ENCODE measurements around the gene TRIM23.
A peak's percentile ranks its signal among the peaks of the same experiment; 100 is the strongest.

The TRIM23 gene

DNA sequence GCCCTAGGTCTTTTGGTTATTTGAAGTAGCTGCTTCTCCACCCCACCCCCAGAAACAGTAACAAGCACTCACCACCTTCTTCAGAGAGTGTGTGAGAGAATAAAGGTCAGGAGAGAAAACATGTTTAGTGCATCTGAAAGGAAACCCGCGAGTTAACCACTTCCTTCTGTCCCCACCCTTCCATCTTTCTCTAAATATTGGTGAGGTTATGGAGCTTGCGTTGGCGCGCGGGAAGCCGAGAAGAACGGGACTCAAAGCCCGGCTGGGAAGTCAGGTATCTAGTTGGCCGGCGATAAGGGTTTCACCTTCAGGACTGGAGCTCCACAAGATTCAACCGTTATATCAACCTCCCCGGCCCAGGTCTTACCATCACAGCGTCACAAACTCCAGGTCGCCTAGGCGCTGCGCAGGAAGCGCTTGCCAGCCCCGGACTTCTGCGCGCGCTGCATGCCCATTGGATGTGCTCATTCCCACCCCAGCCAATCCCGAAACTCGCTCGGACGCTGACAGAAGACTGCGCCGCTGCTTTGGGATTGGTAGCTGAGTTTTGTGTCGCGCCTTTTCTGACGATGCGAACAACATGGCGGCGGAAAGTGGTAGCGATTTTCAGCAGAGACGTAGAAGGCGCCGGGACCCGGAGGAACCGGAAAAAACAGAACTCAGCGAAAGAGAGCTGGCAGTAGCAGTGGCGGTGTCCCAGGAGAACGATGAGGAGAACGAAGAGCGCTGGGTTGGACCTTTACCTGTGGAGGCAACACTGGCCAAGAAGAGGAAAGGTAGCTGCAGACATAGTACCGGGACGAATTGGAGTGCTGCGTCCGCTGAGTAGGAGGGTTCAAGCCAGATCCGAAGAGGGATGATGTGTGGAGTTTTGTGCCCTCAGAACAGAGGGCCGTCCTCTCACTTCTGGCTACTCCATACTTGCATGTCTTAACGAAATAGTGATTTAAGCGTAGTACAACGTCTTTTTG is 61.1 kb downstream of the TRIM23 start, which contains the start of the genes CENPK and PPWD1:
Gene CENPK, minus strand, starts transcription at position 438 of the 971 bp plus-strand sequence. CDS start 8,261 bp downstream, outside the sequence.
Gene PPWD1, plus strand, starts transcription at position 566 of the 971 bp plus-strand sequence. Its CDS starts 15 bp downstream, at position 581.
- Histone ChIP-seq H3K79me2 (ENCODE audit: control insufficient read depth, low read length) (peaks cover 87% of the 10 kb centered on the region), H3F3A (ENCODE audit: control insufficient read depth, insufficient read depth) (no peaks in the 10 kb centered on the region), H3K36me3 (ENCODE audit: control insufficient read depth, low read length) (peaks cover 64% of the 10 kb centered on the region), H3K27ac (ENCODE audit: low read depth, low read length) (peak within 1 kb of the TSS; percentile 78), H3K9me3 (ENCODE audit: control insufficient read depth, insufficient read depth, low read length) (no peaks in the 10 kb centered on the region), H3K4me1 (ENCODE audit: control insufficient read depth, low read length) (peaks cover 25% of the 10 kb centered on the region), H3K27me3 (ENCODE audit: control insufficient read depth, low read length) (no peaks in the 10 kb centered on the region), H3K9me2 (replicated peaks; ENCODE audit: control insufficient read depth, low read length) (no peaks in the 10 kb centered on the region), H3K4me3 (ENCODE audit: low read length) (peak within 1 kb of the TSS; percentile 79), H4K20me1 (ENCODE audit: control insufficient read depth, insufficient read depth, low read depth, low read length) (no peaks in the 10 kb centered on the region), H3K4me2 (ENCODE audit: low read length) (peak within 1 kb of the TSS; percentile 94)
- TF ChIP-seq EZH2phosphoT487 (IDR thresholded peaks at IDR 0.05; ENCODE audit: borderline replicate concordance, low read length) = no peak
- TF ChIP-seq, protein P1, sequence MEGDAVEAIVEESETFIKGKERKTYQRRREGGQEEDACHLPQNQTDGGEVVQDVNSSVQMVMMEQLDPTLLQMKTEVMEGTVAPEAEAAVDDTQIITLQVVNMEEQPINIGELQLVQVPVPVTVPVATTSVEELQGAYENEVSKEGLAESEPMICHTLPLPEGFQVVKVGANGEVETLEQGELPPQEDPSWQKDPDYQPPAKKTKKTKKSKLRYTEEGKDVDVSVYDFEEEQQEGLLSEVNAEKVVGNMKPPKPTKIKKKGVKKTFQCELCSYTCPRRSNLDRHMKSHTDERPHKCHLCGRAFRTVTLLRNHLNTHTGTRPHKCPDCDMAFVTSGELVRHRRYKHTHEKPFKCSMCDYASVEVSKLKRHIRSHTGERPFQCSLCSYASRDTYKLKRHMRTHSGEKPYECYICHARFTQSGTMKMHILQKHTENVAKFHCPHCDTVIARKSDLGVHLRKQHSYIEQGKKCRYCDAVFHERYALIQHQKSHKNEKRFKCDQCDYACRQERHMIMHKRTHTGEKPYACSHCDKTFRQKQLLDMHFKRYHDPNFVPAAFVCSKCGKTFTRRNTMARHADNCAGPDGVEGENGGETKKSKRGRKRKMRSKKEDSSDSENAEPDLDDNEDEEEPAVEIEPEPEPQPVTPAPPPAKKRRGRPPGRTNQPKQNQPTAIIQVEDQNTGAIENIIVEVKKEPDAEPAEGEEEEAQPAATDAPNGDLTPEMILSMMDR (IDR thresholded peaks at IDR 0.05; ENCODE audit: low read depth, low read length, poor library complexity, severe bottlenecking) = no peak

DNA sequence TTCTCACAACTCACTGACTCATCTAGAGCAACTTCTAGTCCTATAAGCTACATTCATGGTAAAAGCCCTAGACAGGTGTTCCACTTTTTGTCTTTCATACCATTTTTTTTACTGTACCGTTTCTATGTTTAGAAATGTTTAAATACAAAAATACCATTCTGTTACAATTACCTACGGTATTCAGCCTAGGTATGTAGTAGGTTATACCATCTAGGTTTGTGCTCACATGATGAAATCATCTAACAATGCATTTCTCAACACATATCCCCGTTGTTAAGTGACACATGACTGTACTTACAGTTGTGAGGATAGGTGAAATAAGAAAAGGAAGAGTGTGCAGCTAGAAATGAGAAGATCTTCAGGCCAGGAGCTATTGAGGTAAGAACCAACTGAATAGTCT is 67.4 kb downstream of the TRIM23 start:
- H3K4me2 ChIP-seq (ENCODE audit: low read length) = no peak overlapping the region
- no peaks in the 10 kb centered on the region for H3K9me3 ChIP-seq (ENCODE audit: control insufficient read depth, insufficient read depth, low read length)
- H3K79me2 ChIP-seq (ENCODE audit: control insufficient read depth, low read length) = peaks cover 70% of the 10 kb centered on the region
- H3K36me3 ChIP-seq (ENCODE audit: control insufficient read depth, low read length) = peaks cover 85% of the 10 kb centered on the region
- TF ChIP-seq EZH2phosphoT487 (IDR thresholded peaks at IDR 0.05; ENCODE audit: borderline replicate concordance, low read length) = no peak
- TF ChIP-seq, protein P1 (IDR thresholded peaks at IDR 0.05; ENCODE audit: low read depth, low read length, poor library complexity, severe bottlenecking) = no peak
- H3K4me3 ChIP-seq (ENCODE audit: low read length) = no peak overlapping the region
- H3K27ac ChIP-seq (ENCODE audit: low read depth, low read length) = no peak overlapping the region
- H4K20me1 ChIP-seq (ENCODE audit: control insufficient read depth, insufficient read depth, low read depth, low read length) = no peaks in the 10 kb centered on the region; the same call in 1 of the 2 replicates
- H3K4me1 ChIP-seq (ENCODE audit: control insufficient read depth, low read length) = peaks cover 7% of the 10 kb centered on the region
- no peaks in the 10 kb centered on the region for H3F3A ChIP-seq (ENCODE audit: control insufficient read depth, insufficient read depth)
- H3K27me3 ChIP-seq (ENCODE audit: control insufficient read depth, low read length) = no peaks in the 10 kb centered on the region
- no peaks in the 10 kb centered on the region for H3K9me2 ChIP-seq (replicated peaks; ENCODE audit: control insufficient read depth, low read length)

DNA sequence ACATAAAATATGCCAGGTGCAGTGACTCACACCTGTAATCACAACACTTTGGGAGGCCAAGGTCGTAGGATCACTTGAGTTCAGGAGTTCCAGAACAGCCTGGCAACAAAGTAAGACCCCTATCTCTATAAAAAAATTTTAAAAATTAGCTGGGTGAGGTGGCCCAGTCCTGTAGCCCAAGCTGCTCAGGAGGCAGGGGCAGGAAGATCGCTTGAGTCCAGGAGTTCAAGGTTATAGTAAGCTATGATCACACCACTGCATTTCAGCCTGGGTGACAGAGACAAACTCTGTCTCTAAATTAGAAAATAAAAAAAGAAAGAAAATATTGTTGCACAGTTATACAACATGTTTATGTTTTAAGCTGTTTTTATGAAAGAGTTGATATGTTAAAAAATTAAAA is 68.0 kb downstream of the TRIM23 start:
- peaks cover 64% of the 10 kb centered on the region for H3K79me2 ChIP-seq (ENCODE audit: control insufficient read depth, low read length)

More for the DNA sequence above, 68.0 kb downstream of the TRIM23 start:
- Histone ChIP-seq H3K9me2 (replicated peaks; ENCODE audit: control insufficient read depth, low read length) (no peaks in the 10 kb centered on the region), H3K9me3 (ENCODE audit: control insufficient read depth, insufficient read depth, low read length) (no peaks in the 10 kb centered on the region), H3F3A (ENCODE audit: control insufficient read depth, insufficient read depth) (no peaks in the 10 kb centered on the region), H3K4me2 (ENCODE audit: low read length) (no peak overlapping the region), H3K4me1 (ENCODE audit: control insufficient read depth, low read length) (peaks cover 2% of the 10 kb centered on the region), H4K20me1 (ENCODE audit: control insufficient read depth, insufficient read depth, low read depth, low read length) (no peaks in the 10 kb centered on the region; the same call in 1 of the 2 replicates), H3K36me3 (ENCODE audit: control insufficient read depth, low read length) (peaks cover 83% of the 10 kb centered on the region), H3K4me3 (ENCODE audit: low read length) (no peak overlapping the region), H3K27me3 (ENCODE audit: control insufficient read depth, low read length) (no peaks in the 10 kb centered on the region), H3K27ac (ENCODE audit: low read depth, low read length) (no peak overlapping the region)
- TF ChIP-seq, protein P1 (IDR thresholded peaks at IDR 0.05; ENCODE audit: low read depth, low read length, poor library complexity, severe bottlenecking) = no peak
- TF ChIP-seq EZH2phosphoT487 (IDR thresholded peaks at IDR 0.05; ENCODE audit: borderline replicate concordance, low read length) = no peak

Measured in DOHH2 (cell line).